GM21447 (cell line): ENCODE data around the gene CATSPERB.
"Not testable (repeated sequence)": the region's sequence is repeated elsewhere in the genome, so short reads cannot be mapped to it uniquely, and the experiment has no call there.

ENCODE experiments used
- ATAC-seq: cut with Tn5 transposase; IDR thresholded peaks from one replicate; pipeline ENCODE4 v1.9.1; 2021; ENCODE audit not compliant: unreplicated experiment

Gene CATSPERB

GRCh38 chr14:91677687-91678086 lies 54.2 kb downstream of the CATSPERB start:
- ATAC-seq, result not testable (repeated sequence)

GRCh38 chr14:91674911-91675310 lies 57.0 kb downstream of the CATSPERB start:
- ATAC-seq, result no peak

DNA sequence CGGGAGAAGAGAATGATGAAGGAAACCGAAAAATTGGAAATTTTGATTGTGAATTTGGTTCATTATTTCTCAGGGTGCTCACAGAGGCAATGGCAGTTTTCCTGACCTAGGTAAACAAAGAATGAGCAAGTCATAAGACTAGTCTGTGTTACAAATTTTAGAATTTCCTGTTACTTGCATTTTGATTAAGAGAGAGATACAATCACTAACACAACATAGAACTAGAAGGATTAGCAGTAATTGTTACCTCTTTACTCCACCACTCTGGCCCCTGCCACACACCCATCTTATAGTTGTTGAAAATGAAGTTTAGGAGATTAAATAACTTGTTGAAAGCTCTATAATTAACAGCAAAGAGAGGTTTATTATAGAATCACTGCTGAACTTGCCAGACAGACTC lies 62.0 kb downstream of the CATSPERB start:
- ATAC-seq, result no peak

GRCh38 chr14:91667101-91667500 lies 64.8 kb downstream of the CATSPERB start:
- not testable (repeated sequence) for ATAC-seq

DNA sequence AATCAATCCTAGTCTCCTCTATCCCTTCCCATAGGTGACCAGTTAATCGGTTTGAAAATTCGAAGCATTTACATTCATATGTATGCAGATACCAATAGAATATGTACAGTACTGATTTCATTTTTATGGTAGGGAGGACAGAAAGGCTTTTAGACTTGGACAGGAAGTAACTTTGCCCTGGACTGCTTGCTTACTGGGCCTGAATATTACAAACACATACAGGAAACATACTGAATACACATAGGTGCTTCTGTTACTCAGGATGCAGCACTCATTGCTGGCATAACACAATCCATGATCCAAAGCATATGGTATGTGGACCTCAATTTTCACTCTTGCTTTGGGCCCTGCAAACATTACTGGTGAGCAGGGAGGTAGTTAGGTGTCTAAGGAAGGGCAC lies 71.1 kb downstream of the CATSPERB start:
- ATAC-seq, result no peak

DNA sequence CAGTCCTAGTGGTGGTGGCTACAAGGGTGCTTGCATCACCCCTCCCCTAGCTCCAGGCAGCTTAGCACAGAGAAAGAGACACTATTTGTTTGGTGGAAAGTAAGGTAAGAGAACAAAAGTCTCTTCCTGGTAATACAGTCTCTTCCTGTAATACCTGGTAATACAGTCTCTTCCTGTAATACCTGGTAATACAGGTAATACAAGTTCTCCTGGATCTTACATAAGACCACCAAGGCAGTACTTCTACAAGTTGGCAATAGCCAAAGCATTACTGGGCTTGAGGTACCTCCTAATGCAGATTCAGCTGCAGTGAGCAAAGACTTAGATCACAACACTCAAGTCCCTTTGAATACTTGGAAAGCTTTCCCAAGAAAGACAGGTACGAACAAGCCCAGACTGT lies 77.0 kb downstream of the CATSPERB start:
- no peak for ATAC-seq

DNA sequence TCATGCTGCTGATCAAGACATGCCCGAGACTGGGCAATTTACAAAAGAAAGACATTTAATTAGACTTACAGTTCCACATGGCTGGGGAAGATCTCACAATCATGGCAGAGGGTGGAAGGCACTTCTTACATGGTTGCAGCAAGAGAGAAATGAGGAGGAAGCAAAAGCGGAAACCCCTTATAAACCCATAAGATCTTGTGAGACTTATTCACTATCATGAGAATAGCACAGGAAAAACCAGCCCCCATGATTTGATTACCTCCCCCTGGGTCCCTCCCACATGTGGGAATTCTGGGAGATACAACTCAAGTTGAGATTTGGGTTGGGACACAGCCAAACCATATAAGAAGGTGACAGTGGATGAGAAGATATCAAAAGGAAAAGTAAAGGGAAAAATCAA lies 78.4 kb downstream of the CATSPERB start:
- ATAC-seq, result no peak

DNA sequence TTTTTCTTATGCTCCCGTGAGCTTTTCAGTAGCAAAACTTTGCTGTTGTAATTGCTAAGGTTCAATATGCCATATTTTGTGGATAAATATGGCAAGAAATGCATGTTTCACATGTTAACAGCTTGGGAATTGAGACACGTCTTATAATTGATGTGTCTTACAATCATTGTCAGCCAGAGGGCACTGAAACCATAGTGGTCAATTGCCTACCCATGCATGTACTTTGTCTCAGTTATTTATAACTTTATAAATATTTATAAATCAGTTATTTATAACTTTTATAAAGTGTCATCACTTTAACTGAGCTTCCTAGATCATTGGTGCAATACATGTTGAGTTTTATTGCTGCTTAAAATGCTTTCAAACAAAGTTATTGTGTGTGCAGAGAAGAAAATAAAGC lies 82.0 kb downstream of the CATSPERB start:
- no peak for ATAC-seq

- no peak for ATAC-seq
Observed at GRCh38 chr14:91647856-91648255, 84.0 kb downstream of the CATSPERB start.

- no peak for ATAC-seq
Observed at GRCh38 chr14:91636604-91637003, 95.3 kb downstream of the CATSPERB start.

DNA sequence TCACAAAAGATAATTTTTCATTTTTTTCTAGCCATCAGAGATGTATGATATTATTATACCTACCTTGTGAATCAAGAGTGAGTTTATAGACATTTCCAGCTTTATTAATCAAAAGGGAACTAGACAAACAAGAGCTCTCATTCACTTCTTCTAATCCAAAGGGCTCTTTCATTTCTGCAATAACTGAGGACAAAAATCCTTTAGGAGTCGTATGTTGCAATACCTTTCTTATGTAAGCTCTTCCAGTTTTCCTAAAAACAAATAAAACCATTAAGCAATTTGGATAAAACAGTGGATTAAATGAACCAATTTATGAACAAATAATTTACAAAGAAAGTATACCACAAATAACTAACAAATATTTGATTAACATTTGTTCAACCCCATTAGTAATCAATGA lies 107.1 kb downstream of the CATSPERB start:
- ATAC-seq, result no peak

- no peak for ATAC-seq
Observed at GRCh38 chr14:91614187-91614586, 117.7 kb downstream of the CATSPERB start.

- no peak for ATAC-seq
Observed at GRCh38 chr14:91613459-91614112, 118.3 kb downstream of the CATSPERB start.

GRCh38 chr14:91611528-91611927 lies 120.4 kb downstream of the CATSPERB start:
- no peak for ATAC-seq

GRCh38 chr14:91609161-91609560 lies 122.7 kb downstream of the CATSPERB start:
- ATAC-seq, result no peak

DNA sequence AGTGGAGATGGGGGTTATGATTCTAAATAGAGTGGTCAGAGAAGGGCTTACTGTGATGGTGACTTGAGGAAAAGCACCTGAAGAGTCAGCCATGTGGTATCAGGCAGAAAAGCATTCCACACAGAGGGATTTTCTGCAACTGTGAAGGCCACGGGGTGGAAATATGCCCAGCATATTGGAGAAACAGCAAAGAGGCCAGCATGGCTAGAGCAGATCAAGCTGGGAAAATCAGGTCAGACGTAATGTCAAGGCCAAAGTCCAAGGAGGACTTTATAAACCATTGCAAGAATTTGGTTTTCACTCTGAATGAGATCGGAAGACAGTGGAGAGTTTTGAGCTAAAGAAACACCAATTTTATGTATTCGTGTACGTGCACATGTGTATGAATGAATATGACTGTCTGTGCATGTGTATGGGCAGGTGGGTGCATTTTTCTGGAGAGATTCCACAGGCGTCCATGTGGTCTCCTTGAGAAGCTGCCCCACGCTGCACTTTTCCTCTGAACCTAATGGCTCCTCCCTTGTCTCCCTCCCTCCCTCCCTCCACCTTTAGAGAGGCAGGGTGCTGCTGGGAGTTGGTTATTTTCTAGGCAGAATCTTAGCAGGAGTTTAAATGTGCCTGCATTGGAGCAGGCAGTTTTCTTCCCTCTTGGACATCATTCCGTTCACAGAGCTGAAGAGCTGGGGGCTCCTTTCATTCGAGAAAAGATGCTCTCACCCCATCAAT lies 124.4 kb downstream of the CATSPERB start:
- no peak for ATAC-seq

DNA sequence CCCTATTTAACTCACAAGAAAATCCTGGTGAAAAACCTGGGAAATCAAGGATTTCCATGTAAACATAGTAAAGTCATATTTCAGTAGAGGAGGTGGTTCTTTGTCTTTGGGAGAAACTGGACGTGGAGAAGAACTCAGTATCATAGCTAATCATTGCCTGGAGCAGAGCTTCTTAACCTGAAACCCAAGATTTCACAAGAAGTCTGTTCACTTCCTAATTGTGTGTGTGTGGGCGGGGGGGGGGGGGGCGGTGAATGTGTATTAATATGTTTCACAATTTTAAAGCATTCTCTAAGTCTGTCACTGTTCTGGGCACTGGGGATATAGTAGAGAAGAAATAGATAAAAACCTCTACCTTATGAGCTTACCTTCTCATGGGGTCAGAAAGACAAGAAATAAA lies 125.0 kb downstream of the CATSPERB start:
- no peak for ATAC-seq

DNA sequence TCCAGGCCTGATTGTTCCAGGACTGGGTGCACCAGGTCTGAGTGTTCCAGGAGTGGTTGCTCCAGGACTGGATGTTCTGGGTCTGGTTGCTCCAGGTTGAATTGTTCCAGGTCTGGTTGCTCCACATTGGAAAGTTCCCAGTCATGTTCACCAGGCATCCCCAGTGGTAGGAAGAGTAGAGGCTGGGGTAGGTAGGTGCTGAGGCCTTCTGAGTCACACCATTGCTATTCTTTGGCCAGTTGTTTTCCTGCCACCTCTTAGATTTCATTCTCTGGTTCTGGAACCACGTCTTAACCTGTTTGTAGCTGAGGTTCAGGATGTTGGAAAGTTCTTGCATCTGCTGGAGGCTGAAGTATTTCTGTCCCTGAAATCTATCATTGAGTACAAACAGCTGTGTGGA lies 127.3 kb downstream of the CATSPERB start:
- not testable (repeated sequence) for ATAC-seq

DNA sequence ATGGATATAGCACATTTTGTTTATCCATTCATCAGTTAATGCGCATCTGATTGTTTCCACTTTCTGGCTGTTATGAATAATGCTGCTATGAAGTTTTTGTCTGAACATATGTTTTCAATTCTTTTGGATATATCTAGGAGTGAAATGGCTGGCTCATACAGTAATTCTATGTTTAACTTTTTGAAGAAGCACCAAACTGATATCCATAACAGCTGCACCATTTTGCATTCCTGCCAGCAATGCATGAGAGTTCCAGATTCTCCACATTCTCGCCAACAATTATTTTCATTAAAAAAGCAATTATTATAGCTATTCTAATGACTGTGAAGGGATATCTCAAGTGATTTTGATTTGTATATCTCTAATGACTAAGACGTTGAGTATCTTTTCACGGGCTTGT lies 131.9 kb downstream of the CATSPERB start:
- ATAC-seq, result no peak

- no peak for ATAC-seq
Observed at GRCh38 chr14:91595736-91596135, 136.2 kb downstream of the CATSPERB start.

GRCh38 chr14:91593957-91594356 lies 137.9 kb downstream of the CATSPERB start:
- not testable (repeated sequence) for ATAC-seq

- no peak for ATAC-seq
Observed at GRCh38 chr14:91586410-91586809, 145.5 kb downstream of the CATSPERB start.

GRCh38 chr14:91585856-91586255 lies 146.0 kb downstream of the CATSPERB start:
- ATAC-seq, result no peak
